ENCODE results near the gene CAVIN4. TPM values are rescaled to one million over a fixed set of nuclear protein-coding genes. Genes with fewer than 3 reads are reported as not detected.

Gene CAVIN4
- total and polyA plus RNA-seq, 9 of the 15 experiments (the other 6 are each of a cell fraction or from before 2014, with no cell fraction given): 0.06 to 0.29 (median 0.18) TPM

DNA sequence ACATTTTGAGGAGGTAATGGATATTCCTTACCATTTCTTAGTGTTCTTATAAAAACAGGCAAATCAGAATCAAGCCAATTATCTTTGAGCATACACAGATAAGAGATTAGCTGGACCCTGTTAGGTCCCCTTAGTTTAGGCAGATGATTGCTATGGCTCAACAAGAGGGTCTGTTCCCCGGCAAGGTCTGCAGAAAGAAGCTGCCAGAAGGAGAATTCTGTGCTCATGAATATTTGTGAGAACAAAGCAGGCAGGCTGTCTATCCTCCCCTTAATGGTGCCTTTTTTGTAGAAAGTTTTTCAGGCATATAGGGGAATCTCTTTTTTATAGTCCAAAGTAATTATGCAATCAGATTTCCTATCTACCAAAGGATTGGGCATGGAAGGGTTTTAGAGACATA is 27.5 kb downstream of the CAVIN4 start (continued):
- TF ChIP-seq, protein P1, sequence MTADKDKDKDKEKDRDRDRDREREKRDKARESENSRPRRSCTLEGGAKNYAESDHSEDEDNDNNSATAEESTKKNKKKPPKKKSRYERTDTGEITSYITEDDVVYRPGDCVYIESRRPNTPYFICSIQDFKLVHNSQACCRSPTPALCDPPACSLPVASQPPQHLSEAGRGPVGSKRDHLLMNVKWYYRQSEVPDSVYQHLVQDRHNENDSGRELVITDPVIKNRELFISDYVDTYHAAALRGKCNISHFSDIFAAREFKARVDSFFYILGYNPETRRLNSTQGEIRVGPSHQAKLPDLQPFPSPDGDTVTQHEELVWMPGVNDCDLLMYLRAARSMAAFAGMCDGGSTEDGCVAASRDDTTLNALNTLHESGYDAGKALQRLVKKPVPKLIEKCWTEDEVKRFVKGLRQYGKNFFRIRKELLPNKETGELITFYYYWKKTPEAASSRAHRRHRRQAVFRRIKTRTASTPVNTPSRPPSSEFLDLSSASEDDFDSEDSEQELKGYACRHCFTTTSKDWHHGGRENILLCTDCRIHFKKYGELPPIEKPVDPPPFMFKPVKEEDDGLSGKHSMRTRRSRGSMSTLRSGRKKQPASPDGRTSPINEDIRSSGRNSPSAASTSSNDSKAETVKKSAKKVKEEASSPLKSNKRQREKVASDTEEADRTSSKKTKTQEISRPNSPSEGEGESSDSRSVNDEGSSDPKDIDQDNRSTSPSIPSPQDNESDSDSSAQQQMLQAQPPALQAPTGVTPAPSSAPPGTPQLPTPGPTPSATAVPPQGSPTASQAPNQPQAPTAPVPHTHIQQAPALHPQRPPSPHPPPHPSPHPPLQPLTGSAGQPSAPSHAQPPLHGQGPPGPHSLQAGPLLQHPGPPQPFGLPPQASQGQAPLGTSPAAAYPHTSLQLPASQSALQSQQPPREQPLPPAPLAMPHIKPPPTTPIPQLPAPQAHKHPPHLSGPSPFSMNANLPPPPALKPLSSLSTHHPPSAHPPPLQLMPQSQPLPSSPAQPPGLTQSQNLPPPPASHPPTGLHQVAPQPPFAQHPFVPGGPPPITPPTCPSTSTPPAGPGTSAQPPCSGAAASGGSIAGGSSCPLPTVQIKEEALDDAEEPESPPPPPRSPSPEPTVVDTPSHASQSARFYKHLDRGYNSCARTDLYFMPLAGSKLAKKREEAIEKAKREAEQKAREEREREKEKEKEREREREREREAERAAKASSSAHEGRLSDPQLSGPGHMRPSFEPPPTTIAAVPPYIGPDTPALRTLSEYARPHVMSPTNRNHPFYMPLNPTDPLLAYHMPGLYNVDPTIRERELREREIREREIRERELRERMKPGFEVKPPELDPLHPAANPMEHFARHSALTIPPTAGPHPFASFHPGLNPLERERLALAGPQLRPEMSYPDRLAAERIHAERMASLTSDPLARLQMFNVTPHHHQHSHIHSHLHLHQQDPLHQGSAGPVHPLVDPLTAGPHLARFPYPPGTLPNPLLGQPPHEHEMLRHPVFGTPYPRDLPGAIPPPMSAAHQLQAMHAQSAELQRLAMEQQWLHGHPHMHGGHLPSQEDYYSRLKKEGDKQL (CRISPR knock-in tag; IDR thresholded peaks at IDR 0.05; ENCODE audit: borderline replicate concordance): no peak
- TF ChIP-seq PML (IDR thresholded peaks at IDR 0.05; ENCODE audit: low read length): no peak
- TF ChIP-seq CCNT2 (IDR thresholded peaks at IDR 0.05; ENCODE audit: borderline replicate concordance, extremely low read depth, insufficient read length, low read depth, low read length): no peak
- TF ChIP-seq U2AF2 (optimal IDR thresholded peaks at IDR 0.05; ENCODE audit: low read depth, low read length): no peak
- no peak for TF ChIP-seq EHMT2 (IDR thresholded peaks at IDR 0.05)
- TF ChIP-seq HIVEP1 (CRISPR knock-in tag; IDR thresholded peaks at IDR 0.05): no peak
- no peak for TF ChIP-seq FOSL1 (tag; conservative IDR thresholded peaks at IDR 0.05)
- TF ChIP-seq STAG1 (CRISPR knock-in tag; IDR thresholded peaks at IDR 0.05; ENCODE audit: borderline replicate concordance): no peak
